Stimulated activated CD4-positive, alpha-beta T cell treated with anti-CD3 and anti-CD28 coated beads, Interleukin-12 subunit alpha, Interleukin-12 subunit beta, amount 100 ng/mL, for 24 hours (primary cell): Measurements from ENCODE around the gene PPIL4.
A peak's percentile ranks its signal among the peaks of the same experiment; 100 is the strongest.

Experiments
- DNase-seq, 2 experiments: peaks; one replicate each; pipeline ENCODE4 v3.0.0-alpha.2; 2020; ENCODE audit warnings: low read depth in 2 of 2

PPIL4 gene

GRCh38 chr6:149545754-149546471, at the start of gene PPIL4:
TSS of gene PPIL4 (minus strand) at chr6:149546043. CDS start at chr6:149546005, 38 bp downstream.
- DNase-seq = peak; percentile 92 to 95

DNA sequence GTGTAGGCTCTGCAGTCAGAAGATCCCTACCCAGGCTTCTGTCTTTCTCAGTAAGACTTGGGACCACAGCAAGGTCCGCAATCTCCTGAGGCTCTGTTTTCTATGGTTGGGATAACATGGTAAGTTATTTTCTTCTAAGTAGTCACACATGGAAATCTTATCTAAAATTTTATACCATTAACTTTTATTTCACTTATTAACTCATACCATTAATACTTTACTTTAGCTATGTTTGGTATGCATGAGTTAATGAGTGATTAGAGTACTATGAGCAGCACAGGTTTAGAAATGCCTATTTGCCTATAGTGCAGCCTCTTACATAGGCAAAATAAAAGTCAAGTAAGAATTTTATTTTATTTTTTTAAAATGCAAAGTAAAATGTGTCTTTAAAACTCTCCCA, 47.6 kb upstream of the PPIL4 start:
- DNase-seq = no peak

- no peak for DNase-seq
These were observed 47.1 kb upstream of the PPIL4 start for GRCh38 chr6:149592983-149593382.

DNA sequence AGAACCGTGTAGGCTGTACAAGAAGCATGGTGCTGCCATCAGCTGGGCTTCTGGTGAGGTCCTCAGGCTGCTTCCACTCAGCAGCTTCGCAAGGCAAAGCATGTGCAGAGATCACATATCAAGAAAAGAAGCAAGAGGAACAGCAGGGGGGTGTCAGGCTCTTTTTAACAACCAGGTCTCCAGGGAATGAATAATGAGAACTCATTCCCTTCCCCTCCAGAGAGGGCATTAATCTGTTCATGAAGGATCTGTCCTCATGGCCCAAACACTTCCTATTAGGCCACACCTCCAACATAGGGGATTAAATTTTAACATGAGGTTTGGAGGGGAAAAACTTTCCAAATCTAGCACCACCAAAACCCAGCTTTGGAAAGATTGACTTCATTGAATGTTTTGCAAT, 40.3 kb upstream of the PPIL4 start:
- no peak for DNase-seq

GRCh38 chr6:149581349-149581748, 35.5 kb upstream of the PPIL4 start:
- DNase-seq = no peak

- no peak for DNase-seq
These were observed 35.0 kb upstream of the PPIL4 start for GRCh38 chr6:149580880-149581279.

DNA sequence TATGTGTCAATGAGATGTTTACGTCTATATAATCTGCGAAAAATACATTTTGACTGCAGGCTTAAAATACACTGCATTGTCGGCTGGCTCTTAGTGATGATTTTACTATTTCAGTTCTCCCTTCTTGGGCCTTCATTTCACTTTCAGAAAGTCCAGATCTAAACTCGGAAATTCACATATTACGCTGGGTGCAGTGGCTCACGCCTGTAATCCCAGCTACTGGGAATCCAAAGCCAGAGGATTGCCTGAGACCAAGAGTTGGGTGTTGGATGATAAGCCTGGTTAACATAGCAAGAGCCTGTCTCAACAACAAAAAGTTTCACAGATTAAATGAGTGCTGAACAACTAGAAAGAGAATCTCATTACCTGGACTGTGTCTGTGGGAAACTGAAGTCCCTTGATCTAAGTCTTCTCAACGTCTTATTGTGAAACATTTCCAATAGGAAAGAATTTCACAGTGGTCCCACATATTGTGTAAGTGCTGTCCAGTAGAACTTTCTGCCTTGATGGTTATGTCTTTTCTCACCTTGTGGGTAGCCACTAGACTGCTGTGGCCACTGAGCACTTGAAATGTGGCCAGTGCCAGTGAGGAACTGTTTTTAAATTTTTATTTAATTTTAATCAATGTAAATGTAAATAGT, 22.2 kb upstream of the PPIL4 start:
- DNase-seq = no peak

DNA sequence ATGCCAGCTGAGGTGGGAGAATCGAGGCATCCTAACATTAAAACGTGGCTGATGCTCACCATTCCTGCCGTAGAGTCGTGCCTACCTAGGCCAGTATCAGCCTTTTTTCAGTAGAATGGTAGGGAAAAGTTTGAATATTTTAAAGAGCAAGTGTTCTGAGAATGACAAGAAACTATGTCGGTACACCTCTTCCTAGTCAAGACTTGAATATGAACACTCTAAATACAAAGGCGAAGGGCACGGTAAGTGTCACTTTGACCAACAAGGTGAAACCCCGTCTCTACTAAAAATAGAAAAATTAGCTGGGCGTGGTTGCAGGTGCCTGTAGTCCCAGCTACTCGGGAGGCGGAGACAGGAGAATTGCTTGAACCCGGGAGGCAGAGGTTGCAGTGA, 21.3 kb upstream of the PPIL4 start:
- DNase-seq = no peak

DNA sequence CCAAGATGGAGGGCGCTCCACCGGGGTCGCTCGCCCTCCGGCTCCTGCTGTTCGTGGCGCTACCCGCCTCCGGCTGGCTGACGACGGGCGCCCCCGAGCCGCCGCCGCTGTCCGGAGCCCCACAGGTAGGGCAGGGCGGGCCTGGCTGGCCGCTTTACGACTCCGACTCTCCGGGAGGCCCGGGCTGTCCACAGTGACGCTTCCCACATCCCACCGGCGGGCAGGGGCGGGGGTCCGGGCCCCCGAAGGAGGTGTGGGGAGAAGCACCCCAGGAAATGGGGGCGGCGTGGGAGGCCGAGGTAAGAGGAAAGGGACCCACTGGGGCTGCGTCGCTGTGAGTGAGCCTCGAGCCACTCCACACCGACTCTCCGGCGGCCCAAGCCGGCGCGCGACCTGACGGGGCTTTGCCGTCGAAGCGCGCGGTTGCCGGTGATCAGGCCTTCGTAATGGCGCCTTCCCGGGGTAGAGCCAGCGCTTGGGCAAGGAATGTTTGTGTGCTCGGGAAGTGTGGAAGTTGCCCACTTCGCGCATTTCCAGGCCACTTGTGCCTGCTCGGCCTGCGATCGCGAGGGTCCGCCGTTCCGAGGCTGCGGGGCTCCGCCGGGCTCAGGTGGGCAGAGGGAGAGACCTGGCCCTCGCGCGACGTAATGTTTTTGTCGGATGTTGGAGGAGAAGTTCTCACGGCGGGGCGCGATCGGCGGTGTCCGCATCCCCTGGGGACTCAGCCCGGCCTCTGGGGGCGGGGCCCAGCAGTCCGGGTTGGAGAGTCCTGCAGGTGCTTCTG, 20.8 kb upstream of the PPIL4 start:
- peak in 1 of 2 experiments; percentile 41 for DNase-seq

DNA sequence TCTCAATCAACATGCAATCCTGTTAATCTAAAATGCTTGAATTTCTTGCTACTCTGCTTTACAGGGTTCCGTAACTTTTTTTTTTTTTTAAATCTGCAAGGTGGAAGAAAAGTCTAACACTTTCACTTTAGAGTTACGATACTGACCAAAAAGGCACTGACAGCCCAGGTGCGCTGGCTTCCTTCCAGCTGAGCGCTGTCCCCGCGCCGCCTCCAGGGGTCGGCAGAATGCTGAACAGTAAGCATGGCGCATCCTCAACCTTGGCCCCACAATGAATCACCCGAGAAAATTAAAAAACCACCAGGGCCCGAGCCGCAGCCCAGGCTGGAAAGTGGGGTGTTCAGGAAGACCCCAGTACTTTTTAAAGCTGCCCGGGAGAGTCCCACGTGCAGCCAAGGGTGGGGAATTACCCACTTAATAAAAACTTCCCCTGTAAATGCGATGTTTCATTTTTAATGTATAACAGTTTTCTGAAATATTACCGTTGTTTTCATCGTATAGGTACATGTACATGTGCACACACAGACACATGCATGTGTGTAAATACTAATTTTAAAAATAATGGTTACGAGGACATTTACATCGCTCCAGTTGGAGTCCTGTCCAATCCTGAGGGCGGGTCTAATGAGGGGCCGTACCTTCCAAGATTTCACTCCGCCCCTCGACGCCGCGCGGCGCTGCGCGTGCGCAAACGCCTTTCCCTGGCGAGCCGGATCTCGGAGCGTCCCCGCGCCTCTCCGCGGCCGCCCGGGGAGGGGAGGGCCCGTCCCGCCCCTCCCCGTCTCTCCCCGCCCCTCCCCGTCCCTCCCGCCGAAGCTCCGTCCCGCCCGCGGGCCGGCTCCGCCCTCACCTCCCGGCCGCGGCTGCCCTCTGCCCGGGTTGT, 19.9 kb upstream of the PPIL4 start, which contains the start of gene GINM1:
GINM1 (plus strand) TSS at position 849 of the 883 bp plus-strand sequence. CDS start 40 bp downstream, outside the sequence.
- peak; percentile 94 to 96 for DNase-seq

DNA sequence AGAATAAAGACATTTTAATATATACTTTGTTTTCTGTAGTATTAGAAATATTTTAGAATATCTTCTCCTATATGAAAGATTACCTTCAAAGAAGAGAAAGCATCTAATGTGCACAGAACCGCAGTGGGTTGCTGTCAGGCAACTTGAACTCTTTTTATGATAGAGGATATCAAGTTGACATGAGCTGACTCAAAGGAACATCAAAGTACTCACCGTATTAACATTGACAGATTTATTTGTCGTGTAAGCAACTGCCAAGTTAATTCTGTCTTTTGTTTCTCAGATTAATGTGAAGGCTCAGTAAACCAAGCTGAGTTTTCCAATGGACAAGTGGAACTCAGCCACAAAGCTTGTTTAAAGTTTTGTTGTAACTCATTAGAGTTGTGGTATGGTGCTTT, 18.1 kb upstream of the PPIL4 start:
- no peak for DNase-seq

GRCh38 chr6:149563203-149563927, 17.5 kb upstream of the PPIL4 start:
- DNase-seq = no peak

- no peak for DNase-seq
These were observed 14.9 kb upstream of the PPIL4 start for GRCh38 chr6:149560736-149561135.

GRCh38 chr6:149559389-149559788, 13.5 kb upstream of the PPIL4 start:
- DNase-seq = no peak

GRCh38 chr6:149558029-149558428, 12.2 kb upstream of the PPIL4 start:
- no peak for DNase-seq

- DNase-seq = no peak
These were observed 6.1 kb upstream of the PPIL4 start for GRCh38 chr6:149551920-149552319.

GRCh38 chr6:149545258-149545753, 537 bp downstream of the PPIL4 start:
- peak in 1 of 2 experiments; percentile 32 for DNase-seq

GRCh38 chr6:149544646-149545257, 1.1 kb downstream of the PPIL4 start:
- DNase-seq = no peak

DNA sequence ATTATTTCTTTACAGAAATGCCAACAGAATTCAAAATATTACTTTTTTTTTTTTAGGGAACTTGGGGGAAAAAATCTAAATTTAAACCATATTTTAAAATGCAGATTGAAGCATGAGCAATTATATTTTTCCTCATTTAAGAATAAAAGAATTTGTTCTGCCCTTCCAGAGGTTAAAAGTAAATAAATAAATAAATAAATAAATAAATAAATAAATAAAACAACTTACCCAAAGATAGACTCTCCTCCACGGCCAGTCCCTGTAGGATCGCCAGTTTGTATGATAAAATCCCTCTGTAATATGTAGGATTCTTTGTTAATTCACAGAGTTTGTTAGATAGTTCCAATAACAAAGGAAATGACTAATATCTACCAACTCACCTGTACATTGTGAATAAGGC, 4.7 kb downstream of the PPIL4 start:
- DNase-seq = no peak

DNA sequence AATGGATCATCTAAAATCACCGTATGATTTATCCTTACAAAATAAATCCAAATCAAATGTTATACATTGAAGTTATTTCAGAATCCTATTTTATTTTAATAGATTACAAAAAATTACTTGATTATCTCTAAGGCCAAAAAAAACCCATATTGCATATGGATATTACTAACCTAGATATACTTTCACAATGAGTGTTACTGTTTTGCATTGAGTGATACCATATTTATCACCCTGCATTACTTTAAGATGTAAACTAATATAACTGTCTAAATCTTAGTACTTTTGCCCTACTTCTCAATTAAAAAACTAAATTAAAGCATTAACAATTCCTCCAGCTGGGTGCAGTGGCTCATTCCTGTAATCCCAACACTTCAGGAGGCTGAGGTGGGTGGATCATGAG, 11.1 kb downstream of the PPIL4 start:
- no peak for DNase-seq
